HepG2 (cell line): ENCODE measurements around the gene SGF29. TPM values are rescaled to one million over a fixed set of nuclear protein-coding genes. Genes with fewer than 3 reads are reported as not detected.

Experiments used
- DNMT1 ChIP-seq: sonication (generic); formaldehyde crosslinking; IDR thresholded peaks from 2 replicates; pipeline ENCODE4 v1.5.1; 2020; ENCODE audit warnings: mild to moderate bottlenecking, missing genetic modification reagents
- HMG20A ChIP-seq: IDR thresholded peaks from 2 replicates; pipeline ENCODE4 v1.6.1; 2016; ENCODE audit warnings: borderline replicate concordance
- MEIS2 ChIP-seq: sonication (generic); formaldehyde crosslinking; IDR thresholded peaks from 2 replicates; pipeline ENCODE4 v1.9.0; 2021; ENCODE audit warnings: mild to moderate bottlenecking, missing genetic modification reagents
- PPARG ChIP-seq: conservative IDR thresholded peaks from 2 replicates; pipeline ENCODE4 v1.6.1; 2016; ENCODE audit warnings: missing biosample characterization, missing genetic modification reagents
- TOE1 ChIP-seq: sonication (generic); formaldehyde crosslinking; IDR thresholded peaks from 2 replicates; pipeline ENCODE4 v1.4.0; 2020; ENCODE audit warnings: mild to moderate bottlenecking, missing genetic modification reagents
- ZC3H13 ChIP-seq: sonication (generic); formaldehyde crosslinking; IDR thresholded peaks from 2 replicates; pipeline ENCODE4 v1.8.1; 2023; ENCODE audit warnings: mild to moderate bottlenecking, missing genetic modification reagents, moderate library complexity
- ZNF17 ChIP-seq: sonication (generic); formaldehyde crosslinking; IDR thresholded peaks from 2 replicates; pipeline ENCODE4 v1.5.0; 2020; ENCODE audit warnings: mild to moderate bottlenecking, missing genetic modification reagents
- ZNF253 ChIP-seq: sonication (generic); formaldehyde crosslinking; IDR thresholded peaks from 2 replicates; pipeline ENCODE4 v1.8.0; 2022; ENCODE audit warnings: mild to moderate bottlenecking, missing genetic modification reagents, borderline replicate concordance
- ZNF44 ChIP-seq: sonication (generic); formaldehyde crosslinking; IDR thresholded peaks from 2 replicates; pipeline ENCODE4 v1.5.1; 2020; ENCODE audit warnings: mild to moderate bottlenecking, missing genetic modification reagents
- ZSCAN21 ChIP-seq: sonication (generic); formaldehyde crosslinking; IDR thresholded peaks from 2 replicates; pipeline ENCODE4 v1.8.0; 2022; ENCODE audit warnings: mild to moderate bottlenecking, missing genetic modification reagents, moderate library complexity, borderline replicate concordance
- ZSCAN9 ChIP-seq: IDR thresholded peaks from 2 replicates; pipeline ENCODE4 v1.6.1; 2016; ENCODE audit warnings: borderline replicate concordance
- polyA plus RNA-seq, 8 experiments: library from polyadenylated mRNA; depleted of rRNA in 3 of 8; stranded (reverse) in 7 of 8; unstranded in 1 of 8; fragments of >200 nt; fragmentation: Illumina TruSeq in 4 of 8; extraction: Trizol in 4 of 8; gene quantifications; 2 replicates each; pipeline versions ENCODE4 v1.2.1 to v1.2.3, GENCODE V29; 2011 to 2016; ENCODE audit warnings: low read depth in 4 of 8, missing spikeins in 1 of 8, mixed read lengths in 1 of 8; ENCODE audit not compliant: insufficient read depth in 1 of 8
- total RNA-seq, 5 experiments: library from RNA; depleted of rRNA; stranded (reverse); fragments of >200 nt; fragmentation: Illumina TruSeq; extraction: Trizol; gene quantifications; 2 replicates each; pipeline ENCODE4 v1.2.3, GENCODE V29; 2016; ENCODE audit warnings: low read depth in 1 of 5
- TF ChIP-seq, protein P1 (sequence below): sonication (generic); formaldehyde crosslinking; IDR thresholded peaks from 2 replicates; pipeline ENCODE4 v1.5.0; 2020; ENCODE audit warnings: mild to moderate bottlenecking, missing genetic modification reagents, borderline replicate concordance
- TF ChIP-seq, protein P2 (sequence below): fragments of 450-650 bp; IDR thresholded peaks from 2 replicates; pipeline ENCODE4 v1.6.1; 2016
- TF ChIP-seq, protein P3 (sequence below): sonication (generic); formaldehyde crosslinking; IDR thresholded peaks from 2 replicates; pipeline ENCODE4 v1.5.0; 2020; ENCODE audit warnings: missing genetic modification reagents
- TF ChIP-seq, protein P4 (sequence below), 2 experiments: IDR thresholded peaks; 2 replicates each; pipeline ENCODE4 v1.6.1; 2011 to 2012; ENCODE audit warnings: low read length in 2 of 2, borderline replicate concordance in 1 of 2, low read depth in 1 of 2, mild to moderate bottlenecking in 1 of 2, moderate library complexity in 1 of 2
- TF ChIP-seq, protein P5 (sequence below): sonication (generic); formaldehyde crosslinking; IDR thresholded peaks from 2 replicates; pipeline ENCODE4 v1.4.0; 2020; ENCODE audit warnings: missing genetic modification reagents

SGF29 gene
- total and polyA plus RNA-seq, 2 of the 13 experiments (the other 11 are each of a cell fraction or from before 2014, with no cell fraction given), result 5.0 to 29.4 TPM

DNA sequence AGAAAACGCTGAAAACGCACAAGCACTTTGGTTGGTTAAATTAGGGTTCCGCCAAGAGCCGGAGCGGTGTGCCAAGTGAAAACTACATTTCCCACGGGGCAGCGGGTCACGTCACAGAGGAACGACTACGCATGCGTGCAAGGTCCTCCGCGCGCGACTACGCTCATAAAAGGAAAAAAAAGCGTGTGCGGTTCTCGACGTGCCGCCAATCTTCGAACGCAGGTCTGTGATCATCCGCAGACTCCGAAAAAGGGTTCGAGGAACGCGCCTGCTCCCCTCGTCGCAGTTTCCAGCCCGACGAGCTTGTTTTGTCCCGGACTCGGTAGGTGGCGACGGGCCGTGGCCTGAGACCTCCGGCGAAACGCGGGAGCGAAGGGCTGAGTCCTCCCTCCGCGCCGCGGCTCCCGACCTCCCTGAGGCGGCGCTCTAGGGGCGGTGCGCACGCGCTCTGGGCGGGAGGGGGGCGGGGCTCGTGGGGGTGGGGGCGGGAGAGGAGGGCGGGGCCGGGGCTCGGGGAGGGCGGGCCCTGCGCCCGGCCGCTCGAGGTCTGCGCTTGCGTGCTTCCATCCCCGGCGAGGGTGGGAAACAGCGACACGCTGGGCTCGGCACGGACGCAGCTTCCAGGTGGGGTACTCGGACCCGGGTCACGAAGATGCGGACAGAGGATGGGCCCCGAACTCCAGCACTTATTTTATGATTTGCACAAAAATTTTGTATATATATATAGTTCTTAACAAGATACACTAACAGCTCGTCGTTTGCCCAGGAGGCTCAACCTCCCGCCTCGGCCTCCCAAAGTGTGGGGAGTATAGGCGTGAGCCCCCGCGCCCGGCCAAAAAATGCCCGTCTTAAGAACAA lies at the start of gene SGF29 (continued):
- TF ChIP-seq, protein P1, sequence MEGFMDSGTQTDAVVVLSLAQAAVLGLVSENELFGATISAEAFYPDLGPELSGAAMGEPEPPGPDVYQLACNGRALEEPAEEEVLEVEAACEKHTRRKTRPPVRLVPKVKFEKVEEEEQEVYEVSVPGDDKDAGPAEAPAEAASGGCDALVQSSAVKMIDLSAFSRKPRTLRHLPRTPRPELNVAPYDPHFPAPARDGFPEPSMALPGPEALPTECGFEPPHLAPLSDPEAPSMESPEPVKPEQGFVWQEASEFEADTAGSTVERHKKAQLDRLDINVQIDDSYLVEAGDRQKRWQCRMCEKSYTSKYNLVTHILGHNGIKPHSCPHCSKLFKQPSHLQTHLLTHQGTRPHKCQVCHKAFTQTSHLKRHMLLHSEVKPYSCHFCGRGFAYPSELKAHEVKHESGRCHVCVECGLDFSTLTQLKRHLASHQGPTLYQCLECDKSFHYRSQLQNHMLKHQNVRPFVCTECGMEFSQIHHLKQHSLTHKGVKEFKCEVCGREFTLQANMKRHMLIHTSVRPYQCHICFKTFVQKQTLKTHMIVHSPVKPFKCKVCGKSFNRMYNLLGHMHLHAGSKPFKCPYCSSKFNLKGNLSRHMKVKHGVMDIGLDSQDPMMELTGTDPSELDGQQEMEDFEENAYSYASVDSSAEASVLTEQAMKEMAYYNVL (CRISPR knock-in tag), result peak; percentile 93
- TF ChIP-seq, protein P2, sequence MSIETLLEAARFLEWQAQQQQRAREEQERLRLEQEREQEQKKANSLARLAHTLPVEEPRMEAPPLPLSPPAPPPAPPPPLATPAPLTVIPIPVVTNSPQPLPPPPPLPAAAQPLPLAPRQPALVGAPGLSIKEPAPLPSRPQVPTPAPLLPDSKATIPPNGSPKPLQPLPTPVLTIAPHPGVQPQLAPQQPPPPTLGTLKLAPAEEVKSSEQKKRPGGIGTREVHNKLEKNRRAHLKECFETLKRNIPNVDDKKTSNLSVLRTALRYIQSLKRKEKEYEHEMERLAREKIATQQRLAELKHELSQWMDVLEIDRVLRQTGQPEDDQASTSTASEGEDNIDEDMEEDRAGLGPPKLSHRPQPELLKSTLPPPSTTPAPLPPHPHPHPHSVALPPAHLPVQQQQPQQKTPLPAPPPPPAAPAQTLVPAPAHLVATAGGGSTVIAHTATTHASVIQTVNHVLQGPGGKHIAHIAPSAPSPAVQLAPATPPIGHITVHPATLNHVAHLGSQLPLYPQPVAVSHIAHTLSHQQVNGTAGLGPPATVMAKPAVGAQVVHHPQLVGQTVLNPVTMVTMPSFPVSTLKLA, result no peak; the same call in 1 of the 2 replicates
- TF ChIP-seq ZC3H13 (CRISPR knock-in tag) (peak; percentile 95), DNMT1 (CRISPR knock-in tag) (peak; percentile 98; the same call in 1 of the 2 replicates), PPARG (peak; percentile 71), ZNF17 (no peak), MEIS2 (CRISPR knock-in tag) (peak; percentile 74), TOE1 (CRISPR knock-in tag) (peak; percentile 95), HMG20A (CRISPR knock-in tag) (peak; percentile 39; the same call in 1 of the 2 replicates), ZSCAN9 (peak; percentile 96), ZNF44 (peak; percentile 91; the same call in 1 of the 2 replicates), ZSCAN21 (CRISPR knock-in tag) (peak; percentile 99), ZNF253 (CRISPR knock-in tag) (peak; percentile 93; the same call in 1 of the 2 replicates)
- TF ChIP-seq, protein P3, sequence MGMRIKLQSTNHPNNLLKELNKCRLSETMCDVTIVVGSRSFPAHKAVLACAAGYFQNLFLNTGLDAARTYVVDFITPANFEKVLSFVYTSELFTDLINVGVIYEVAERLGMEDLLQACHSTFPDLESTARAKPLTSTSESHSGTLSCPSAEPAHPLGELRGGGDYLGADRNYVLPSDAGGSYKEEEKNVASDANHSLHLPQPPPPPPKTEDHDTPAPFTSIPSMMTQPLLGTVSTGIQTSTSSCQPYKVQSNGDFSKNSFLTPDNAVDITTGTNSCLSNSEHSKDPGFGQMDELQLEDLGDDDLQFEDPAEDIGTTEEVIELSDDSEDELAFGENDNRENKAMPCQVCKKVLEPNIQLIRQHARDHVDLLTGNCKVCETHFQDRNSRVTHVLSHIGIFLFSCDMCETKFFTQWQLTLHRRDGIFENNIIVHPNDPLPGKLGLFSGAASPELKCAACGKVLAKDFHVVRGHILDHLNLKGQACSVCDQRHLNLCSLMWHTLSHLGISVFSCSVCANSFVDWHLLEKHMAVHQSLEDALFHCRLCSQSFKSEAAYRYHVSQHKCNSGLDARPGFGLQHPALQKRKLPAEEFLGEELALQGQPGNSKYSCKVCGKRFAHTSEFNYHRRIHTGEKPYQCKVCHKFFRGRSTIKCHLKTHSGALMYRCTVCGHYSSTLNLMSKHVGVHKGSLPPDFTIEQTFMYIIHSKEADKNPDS (CRISPR knock-in tag), result no peak
- TF ChIP-seq, protein P4, sequence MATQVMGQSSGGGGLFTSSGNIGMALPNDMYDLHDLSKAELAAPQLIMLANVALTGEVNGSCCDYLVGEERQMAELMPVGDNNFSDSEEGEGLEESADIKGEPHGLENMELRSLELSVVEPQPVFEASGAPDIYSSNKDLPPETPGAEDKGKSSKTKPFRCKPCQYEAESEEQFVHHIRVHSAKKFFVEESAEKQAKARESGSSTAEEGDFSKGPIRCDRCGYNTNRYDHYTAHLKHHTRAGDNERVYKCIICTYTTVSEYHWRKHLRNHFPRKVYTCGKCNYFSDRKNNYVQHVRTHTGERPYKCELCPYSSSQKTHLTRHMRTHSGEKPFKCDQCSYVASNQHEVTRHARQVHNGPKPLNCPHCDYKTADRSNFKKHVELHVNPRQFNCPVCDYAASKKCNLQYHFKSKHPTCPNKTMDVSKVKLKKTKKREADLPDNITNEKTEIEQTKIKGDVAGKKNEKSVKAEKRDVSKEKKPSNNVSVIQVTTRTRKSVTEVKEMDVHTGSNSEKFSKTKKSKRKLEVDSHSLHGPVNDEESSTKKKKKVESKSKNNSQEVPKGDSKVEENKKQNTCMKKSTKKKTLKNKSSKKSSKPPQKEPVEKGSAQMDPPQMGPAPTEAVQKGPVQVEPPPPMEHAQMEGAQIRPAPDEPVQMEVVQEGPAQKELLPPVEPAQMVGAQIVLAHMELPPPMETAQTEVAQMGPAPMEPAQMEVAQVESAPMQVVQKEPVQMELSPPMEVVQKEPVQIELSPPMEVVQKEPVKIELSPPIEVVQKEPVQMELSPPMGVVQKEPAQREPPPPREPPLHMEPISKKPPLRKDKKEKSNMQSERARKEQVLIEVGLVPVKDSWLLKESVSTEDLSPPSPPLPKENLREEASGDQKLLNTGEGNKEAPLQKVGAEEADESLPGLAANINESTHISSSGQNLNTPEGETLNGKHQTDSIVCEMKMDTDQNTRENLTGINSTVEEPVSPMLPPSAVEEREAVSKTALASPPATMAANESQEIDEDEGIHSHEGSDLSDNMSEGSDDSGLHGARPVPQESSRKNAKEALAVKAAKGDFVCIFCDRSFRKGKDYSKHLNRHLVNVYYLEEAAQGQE (IDR thresholded peaks at IDR 0.05; ENCODE audit: borderline replicate concordance in 1 of 2, low read depth in 1 of 2, low read length in 2 of 2), result peak in 1 of 2 experiments; percentile 45; a peak in 1 of 4 replicates
- TF ChIP-seq, protein P5, sequence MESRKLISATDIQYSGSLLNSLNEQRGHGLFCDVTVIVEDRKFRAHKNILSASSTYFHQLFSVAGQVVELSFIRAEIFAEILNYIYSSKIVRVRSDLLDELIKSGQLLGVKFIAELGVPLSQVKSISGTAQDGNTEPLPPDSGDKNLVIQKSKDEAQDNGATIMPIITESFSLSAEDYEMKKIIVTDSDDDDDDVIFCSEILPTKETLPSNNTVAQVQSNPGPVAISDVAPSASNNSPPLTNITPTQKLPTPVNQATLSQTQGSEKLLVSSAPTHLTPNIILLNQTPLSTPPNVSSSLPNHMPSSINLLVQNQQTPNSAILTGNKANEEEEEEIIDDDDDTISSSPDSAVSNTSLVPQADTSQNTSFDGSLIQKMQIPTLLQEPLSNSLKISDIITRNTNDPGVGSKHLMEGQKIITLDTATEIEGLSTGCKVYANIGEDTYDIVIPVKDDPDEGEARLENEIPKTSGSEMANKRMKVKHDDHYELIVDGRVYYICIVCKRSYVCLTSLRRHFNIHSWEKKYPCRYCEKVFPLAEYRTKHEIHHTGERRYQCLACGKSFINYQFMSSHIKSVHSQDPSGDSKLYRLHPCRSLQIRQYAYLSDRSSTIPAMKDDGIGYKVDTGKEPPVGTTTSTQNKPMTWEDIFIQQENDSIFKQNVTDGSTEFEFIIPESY (CRISPR knock-in tag), result peak; percentile 63; the same call in 1 of the 2 replicates
